Measurements from ENCODE around the gene PRKD1. TPM values are rescaled to one million over a fixed set of nuclear protein-coding genes. Genes with fewer than 3 reads are reported as not detected.

The PRKD1 gene
- total RNA-seq, 1 donor from 2014 or later, result 0.53 TPM

GRCh38 chr14:29925736-29926135, 1.9 kb downstream of the PRKD1 start:
- FAIRE-seq, result no peak
- Histone ChIP-seq H3K4me3 (ENCODE audit: low read depth, low read length) (no peak overlapping the region), H3K36me3 (ENCODE audit: control insufficient read depth, insufficient read depth, low read length) (no peaks in the 10 kb centered on the region), H3K27me3 (ENCODE audit: control insufficient read depth, insufficient read depth, low read length) (no peaks in the 10 kb centered on the region)
- DNase-seq (ENCODE audit: low read depth), result no peak
- TF ChIP-seq, protein P1, sequence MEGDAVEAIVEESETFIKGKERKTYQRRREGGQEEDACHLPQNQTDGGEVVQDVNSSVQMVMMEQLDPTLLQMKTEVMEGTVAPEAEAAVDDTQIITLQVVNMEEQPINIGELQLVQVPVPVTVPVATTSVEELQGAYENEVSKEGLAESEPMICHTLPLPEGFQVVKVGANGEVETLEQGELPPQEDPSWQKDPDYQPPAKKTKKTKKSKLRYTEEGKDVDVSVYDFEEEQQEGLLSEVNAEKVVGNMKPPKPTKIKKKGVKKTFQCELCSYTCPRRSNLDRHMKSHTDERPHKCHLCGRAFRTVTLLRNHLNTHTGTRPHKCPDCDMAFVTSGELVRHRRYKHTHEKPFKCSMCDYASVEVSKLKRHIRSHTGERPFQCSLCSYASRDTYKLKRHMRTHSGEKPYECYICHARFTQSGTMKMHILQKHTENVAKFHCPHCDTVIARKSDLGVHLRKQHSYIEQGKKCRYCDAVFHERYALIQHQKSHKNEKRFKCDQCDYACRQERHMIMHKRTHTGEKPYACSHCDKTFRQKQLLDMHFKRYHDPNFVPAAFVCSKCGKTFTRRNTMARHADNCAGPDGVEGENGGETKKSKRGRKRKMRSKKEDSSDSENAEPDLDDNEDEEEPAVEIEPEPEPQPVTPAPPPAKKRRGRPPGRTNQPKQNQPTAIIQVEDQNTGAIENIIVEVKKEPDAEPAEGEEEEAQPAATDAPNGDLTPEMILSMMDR (IDR thresholded peaks at IDR 0.05; ENCODE audit: insufficient read depth, low read length, severe bottlenecking), result no peak

- Histone ChIP-seq H3K4me3 (ENCODE audit: low read depth, low read length) (no peak overlapping the region), H3K36me3 (ENCODE audit: control insufficient read depth, insufficient read depth, low read length) (no peaks in the 10 kb centered on the region), H3K27me3 (ENCODE audit: control insufficient read depth, insufficient read depth, low read length) (no peaks in the 10 kb centered on the region)
- TF ChIP-seq, protein P1 (IDR thresholded peaks at IDR 0.05; ENCODE audit: insufficient read depth, low read length, severe bottlenecking), result no peak
- peak; percentile 31 for DNase-seq (ENCODE audit: low read depth)
- FAIRE-seq, result no peak
Measured at GRCh38 chr14:29925101-29925722, 2.4 kb downstream of the PRKD1 start.

- DNase-seq (ENCODE audit: low read depth) (no peak), FAIRE-seq (no peak)
- no peaks in the 10 kb centered on the region for H3K36me3 ChIP-seq (ENCODE audit: control insufficient read depth, insufficient read depth, low read length)
- TF ChIP-seq, protein P1 (IDR thresholded peaks at IDR 0.05; ENCODE audit: insufficient read depth, low read length, severe bottlenecking), result no peak
- H3K4me3 ChIP-seq (ENCODE audit: low read depth, low read length), result no peak overlapping the region
- no peaks in the 10 kb centered on the region for H3K27me3 ChIP-seq (ENCODE audit: control insufficient read depth, insufficient read depth, low read length)
Measured at GRCh38 chr14:29919845-29920244, 7.8 kb downstream of the PRKD1 start.

- DNase-seq (ENCODE audit: low read depth), result no peak
- no peak overlapping the region for H3K4me3 ChIP-seq (ENCODE audit: low read depth, low read length)
- TF ChIP-seq, protein P1 (IDR thresholded peaks at IDR 0.05; ENCODE audit: insufficient read depth, low read length, severe bottlenecking), result no peak
- no peak for FAIRE-seq
- H3K27me3 ChIP-seq (ENCODE audit: control insufficient read depth, insufficient read depth, low read length), result no peaks in the 10 kb centered on the region
- H3K36me3 ChIP-seq (ENCODE audit: control insufficient read depth, insufficient read depth, low read length), result no peaks in the 10 kb centered on the region
Measured at GRCh38 chr14:29918981-29919380, 8.7 kb downstream of the PRKD1 start.

DNA sequence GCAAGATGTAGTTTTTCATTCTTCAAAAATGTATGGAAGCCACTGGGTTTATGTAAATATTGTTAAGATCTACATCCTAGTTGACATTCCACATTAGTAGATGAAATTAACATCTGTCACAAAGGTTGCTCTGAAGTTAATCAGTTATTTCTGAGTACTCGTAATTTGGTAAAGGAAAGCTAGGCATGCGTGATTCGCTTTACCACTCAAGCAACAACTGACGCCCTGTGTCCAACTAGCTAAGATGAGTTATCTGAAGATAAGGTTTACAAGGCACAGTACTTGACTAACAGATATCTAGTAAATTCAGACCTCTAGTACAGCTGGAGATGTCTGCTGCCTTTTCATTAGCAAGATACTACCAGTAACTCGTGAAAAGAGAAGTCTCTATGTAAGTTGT, 14.1 kb downstream of the PRKD1 start:
- Histone ChIP-seq H3K27me3 (ENCODE audit: control insufficient read depth, insufficient read depth, low read length) (no peaks in the 10 kb centered on the region), H3K4me3 (ENCODE audit: low read depth, low read length) (no peak overlapping the region), H3K36me3 (ENCODE audit: control insufficient read depth, insufficient read depth, low read length) (no peaks in the 10 kb centered on the region)
- no peak for FAIRE-seq
- TF ChIP-seq, protein P1 (IDR thresholded peaks at IDR 0.05; ENCODE audit: insufficient read depth, low read length, severe bottlenecking), result no peak
- DNase-seq (ENCODE audit: low read depth), result no peak

GRCh38 chr14:29911810-29912209, 15.8 kb downstream of the PRKD1 start:
- Histone ChIP-seq H3K36me3 (ENCODE audit: control insufficient read depth, insufficient read depth, low read length) (no peaks in the 10 kb centered on the region), H3K27me3 (ENCODE audit: control insufficient read depth, insufficient read depth, low read length) (no peaks in the 10 kb centered on the region), H3K4me3 (ENCODE audit: low read depth, low read length) (no peak overlapping the region)
- DNase-seq (ENCODE audit: low read depth) (no peak), FAIRE-seq (no peak)
- TF ChIP-seq, protein P1 (IDR thresholded peaks at IDR 0.05; ENCODE audit: insufficient read depth, low read length, severe bottlenecking), result no peak
